GM19467 (cell line): Measurements from ENCODE around the gene PIGX.

Experiments used
- ATAC-seq: cut with Tn5 transposase; IDR thresholded peaks from one replicate; pipeline ENCODE4 v1.9.1; 2021; ENCODE audit warnings: mild to moderate bottlenecking, moderate library complexity; ENCODE audit not compliant: unreplicated experiment

Gene PIGX

GRCh38 chr3:196754091-196754981 is 42.2 kb downstream of the PIGX start:
- ATAC-seq = no peak

- no peak for ATAC-seq
Measured at GRCh38 chr3:196756732-196757131, 44.6 kb downstream of the PIGX start.

DNA sequence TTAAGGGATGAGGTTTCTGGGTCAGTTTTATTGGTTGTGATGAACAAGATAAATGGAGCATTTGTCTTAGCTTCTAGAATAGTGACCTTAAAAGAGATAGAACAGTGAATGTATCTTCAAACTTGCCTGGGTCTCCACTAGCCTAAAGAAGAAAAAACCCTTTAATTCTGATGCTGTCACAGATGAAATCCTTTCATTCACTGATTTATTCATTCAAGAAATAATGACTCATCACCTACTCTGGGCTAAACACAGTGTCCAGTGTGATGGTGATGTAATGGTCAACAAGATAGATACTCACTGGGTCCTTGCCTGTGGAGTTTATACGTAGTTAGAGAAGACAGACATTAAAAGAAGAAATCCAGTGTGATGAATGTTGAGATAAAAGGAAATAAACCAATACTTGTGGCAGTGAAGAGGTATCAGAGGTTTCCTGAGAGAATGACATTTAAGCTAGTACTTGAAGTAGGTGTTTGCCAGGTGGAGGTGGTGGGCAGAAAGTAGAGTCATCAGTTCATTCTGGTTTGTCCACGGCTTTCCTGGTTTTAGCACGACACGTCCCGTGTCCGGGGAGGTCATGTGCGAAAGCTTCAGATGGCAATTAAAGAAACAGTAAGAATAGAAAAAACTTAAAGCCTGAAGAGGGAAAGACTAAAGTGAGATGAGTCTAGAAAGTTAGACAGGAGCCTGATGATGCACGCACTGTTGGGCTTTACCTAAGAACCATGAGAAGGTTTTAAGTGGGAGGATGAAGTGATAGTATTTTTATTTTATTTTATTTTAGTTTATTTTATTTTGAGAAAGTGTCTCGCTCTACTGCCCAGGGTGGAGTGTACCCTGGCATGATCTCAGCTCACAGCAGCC is 45.9 kb downstream of the PIGX start:
- ATAC-seq = no peak

GRCh38 chr3:196763179-196763578 is 51.0 kb downstream of the PIGX start:
- ATAC-seq = no peak

DNA sequence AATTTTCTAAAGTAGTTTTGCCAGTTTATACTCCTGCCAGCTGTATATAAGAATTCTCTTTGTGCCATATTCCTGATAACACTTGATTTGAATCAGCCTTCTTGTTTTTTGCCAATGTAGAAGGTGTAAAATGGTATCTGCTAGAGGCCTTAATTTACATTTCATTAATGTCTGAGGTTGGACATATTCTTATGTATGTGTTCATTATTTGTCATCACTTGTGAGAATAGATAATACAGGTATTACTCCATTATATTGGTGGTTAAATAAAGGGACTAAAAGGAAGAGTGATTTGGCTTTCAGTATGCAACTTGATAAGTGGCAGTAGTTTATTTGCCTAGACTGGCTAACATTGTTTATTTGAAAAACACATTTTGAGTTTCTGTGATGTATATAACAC is 53.3 kb downstream of the PIGX start:
- ATAC-seq = no peak

GRCh38 chr3:196771067-196771466 is 58.9 kb downstream of the PIGX start:
- no peak for ATAC-seq

DNA sequence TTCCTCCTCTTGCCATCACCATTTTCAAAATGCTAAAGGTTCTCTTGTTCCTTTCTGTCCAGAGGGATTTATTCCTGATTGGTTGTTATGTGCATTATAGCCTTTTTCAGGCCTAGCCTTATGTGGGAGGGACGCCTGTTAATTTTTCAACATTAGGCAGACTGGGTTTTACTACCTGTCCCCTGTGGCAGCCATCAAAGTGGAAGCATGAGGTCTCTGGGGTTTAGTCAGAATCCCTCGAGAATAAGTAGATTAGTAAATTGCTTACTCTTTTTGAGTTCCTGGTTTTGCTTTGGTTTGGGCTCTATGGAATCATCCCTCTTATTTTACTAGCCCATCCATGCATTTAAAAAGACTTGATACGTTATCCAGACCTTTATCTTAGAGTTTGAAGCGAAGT is 59.9 kb downstream of the PIGX start:
- ATAC-seq = no peak

DNA sequence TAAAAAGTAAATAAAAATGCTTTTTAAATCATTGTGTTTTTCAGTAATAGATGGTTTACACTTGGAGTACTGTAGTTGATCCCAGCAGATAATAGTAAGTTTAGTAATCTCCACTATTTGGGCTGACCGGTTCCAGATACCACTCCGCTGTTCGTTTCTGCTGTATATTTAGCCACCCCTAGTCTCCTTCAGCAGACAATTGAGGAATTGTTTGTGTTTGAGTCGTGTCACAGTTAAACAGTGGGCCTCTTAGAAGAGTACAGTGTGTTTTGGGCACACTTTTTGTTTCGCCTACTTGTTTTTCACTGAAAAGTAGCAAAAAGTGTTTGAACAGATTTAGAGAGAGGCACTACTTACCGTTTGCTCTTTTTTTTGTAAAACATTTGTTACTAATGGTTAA is 60.7 kb downstream of the PIGX start:
- ATAC-seq = no peak

GRCh38 chr3:196774191-196774820 is 62.1 kb downstream of the PIGX start:
- no peak for ATAC-seq

GRCh38 chr3:196774848-196775422 is 62.8 kb downstream of the PIGX start:
- no peak for ATAC-seq

DNA sequence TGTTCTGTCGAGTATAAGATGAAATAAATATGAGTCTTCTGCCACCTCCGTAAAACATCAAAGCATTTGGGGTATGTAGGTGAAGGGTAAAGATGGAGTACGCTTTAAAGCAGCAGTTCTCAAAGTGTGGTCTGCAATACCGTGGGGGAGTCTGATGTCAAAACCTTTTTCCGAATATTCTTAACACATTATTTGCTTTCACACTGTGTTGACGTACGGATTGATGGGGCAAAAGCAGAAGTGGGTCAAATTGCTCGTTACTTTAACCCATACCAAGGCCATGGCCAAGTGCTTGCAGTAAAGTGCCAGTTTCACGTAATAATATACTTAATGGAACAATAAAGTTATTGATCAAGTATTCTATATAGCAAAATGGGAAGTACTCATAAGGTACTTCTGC is 63.8 kb downstream of the PIGX start:
- ATAC-seq = no peak

GRCh38 chr3:196777836-196778235 is 65.7 kb downstream of the PIGX start:
- ATAC-seq = no peak

- ATAC-seq = no peak
Measured at GRCh38 chr3:196778755-196779154, 66.6 kb downstream of the PIGX start.

DNA sequence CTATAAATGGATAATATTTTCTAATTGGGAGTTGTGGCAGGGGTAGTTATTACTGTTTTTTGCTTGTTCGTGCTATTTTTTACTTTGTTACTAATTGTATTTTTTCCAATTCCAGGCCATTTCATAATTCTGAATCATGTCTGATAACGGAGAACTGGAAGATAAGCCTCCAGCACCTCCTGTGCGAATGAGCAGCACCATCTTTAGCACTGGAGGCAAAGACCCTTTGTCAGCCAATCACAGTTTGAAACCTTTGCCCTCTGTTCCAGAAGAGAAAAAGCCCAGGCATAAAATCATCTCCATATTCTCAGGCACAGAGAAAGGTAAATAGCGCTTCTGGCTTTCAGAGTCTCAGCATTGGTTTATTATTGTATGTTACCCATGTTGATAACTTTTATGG is 70.3 kb downstream of the PIGX start:
- no peak for ATAC-seq
